Panc1 (cell line): ENCODE data around the gene FOCAD. TPM values are rescaled to one million over a fixed set of nuclear protein-coding genes. Genes with fewer than 3 reads are reported as not detected.

ENCODE experiments used
- ATAC-seq: fragments of 200-7000 bp; cut with Tn5 transposase; 2 replicates; pipeline ENCODE4 v1.9.1; 2020; ENCODE audit warnings: mild to moderate bottlenecking, moderate library complexity
- BruUV-seq: library from RNA; stranded (reverse); fragments of 400-500 nt; replicated peaks from 2 replicates; lab custom pipeline; 2021; lab: Mats Ljungman, UMichigan
- CTCF ChIA-PET: fragments of 300-600 bp; sonication (Branson Sonifier 250); formaldehyde crosslinking; loops from one replicate; lab custom pipeline; 2022; ENCODE audit warnings: antibody characterized with exemption; lab: Charles Lee
- POLR2A ChIA-PET: fragments of 300-600 bp; sonication (Branson Sonifier 250); formaldehyde crosslinking; loops from one replicate; lab custom pipeline; 2022; ENCODE audit warnings: antibody characterized with exemption; lab: Charles Lee
- DNase-seq: peaks from one replicate; pipeline ENCODE4 v3.0.0-alpha.2; 2010; ENCODE audit warnings: low read depth, low spot score
- H3K27ac ChIP-seq: 2 replicates; pipeline ENCODE4 v1.5.1; 2011; ENCODE audit warnings: mild to moderate bottlenecking, low read length, inconsistent platforms
- H3K27me3 ChIP-seq: fragments of 200-500 bp; sonication (Bioruptor generic); 2 replicates; pipeline ENCODE4 v1.6.0; 2014; ENCODE audit warnings: low read length, inconsistent platforms; ENCODE audit not compliant: control insufficient read depth, insufficient read depth
- H3K36me3 ChIP-seq: fragments of 200-500 bp; sonication (Bioruptor generic); 2 replicates; pipeline ENCODE4 v1.5.1; 2014; ENCODE audit warnings: inconsistent platforms, mild to moderate bottlenecking, low read length, moderate library complexity; ENCODE audit not compliant: control insufficient read depth, insufficient read depth
- H3K4me1 ChIP-seq: 2 replicates; pipeline ENCODE4 v1.5.1; 2011; ENCODE audit warnings: inconsistent platforms, mild to moderate bottlenecking, low read length, moderate library complexity; ENCODE audit not compliant: control insufficient read depth, insufficient read depth
- H3K4me3 ChIP-seq, 2 experiments: 2 replicates each; pipeline ENCODE4 v1.5.1; 2011 to 2012; ENCODE audit warnings: low read depth in 2 of 2, low read length in 2 of 2, mild to moderate bottlenecking in 2 of 2, inconsistent platforms in 1 of 2, moderate library complexity in 1 of 2
- H3K9me3 ChIP-seq: fragments of 200-500 bp; sonication (Bioruptor generic); 2 replicates; pipeline ENCODE4 v1.5.1; 2014; ENCODE audit warnings: low read depth, mild to moderate bottlenecking, inconsistent platforms, low read length, moderate library complexity; ENCODE audit not compliant: control insufficient read depth, insufficient read depth
- POLR2AphosphoS5 ChIP-seq: IDR thresholded peaks from 2 replicates; pipeline ENCODE4 v1.6.1; 2012; ENCODE audit warnings: mild to moderate bottlenecking, low read depth, low read length, moderate library complexity
- REST ChIP-seq, 2 experiments: IDR thresholded peaks; 2 replicates each; pipeline ENCODE4 v1.6.1; 2011 to 2012; ENCODE audit warnings: low read depth in 2 of 2, control low read depth in 1 of 2, low read length in 1 of 2, mild to moderate bottlenecking in 1 of 2, moderate library complexity in 1 of 2; ENCODE audit not compliant: insufficient read depth in 1 of 2
- SIN3A ChIP-seq: IDR thresholded peaks from 2 replicates; pipeline ENCODE4 v1.6.1; 2012; ENCODE audit warnings: low read depth, mild to moderate bottlenecking, low read length, moderate library complexity, borderline replicate concordance; ENCODE audit not compliant: insufficient read depth
- TCF7L2 ChIP-seq: IDR thresholded peaks from 2 replicates; pipeline ENCODE4 v1.6.1; 2011; ENCODE audit warnings: mild to moderate bottlenecking, low read depth, low read length, inconsistent platforms
- in situ Hi-C: cut with HindIII; loops from 2 replicates; pipeline ENCODE4 v1.10.0; 2016; ENCODE audit warnings: low sequenced_read_pairs, low pct_unique_long_range_greater_than_20kb
- intact Hi-C: fragments of 100-400 bp; cut with micrococcal nuclease; formaldehyde crosslinking; loops from one replicate; pipeline ENCODE4 v1.10.0; 2022; ENCODE audit not compliant: unreplicated experiment
- total RNA-seq: library from RNA; stranded (reverse); gene quantifications from one replicate; pipeline ENCODE4 v1.2.1, GENCODE V29; 2021; ENCODE audit not compliant: unreplicated experiment
- TF ChIP-seq, protein P1 (sequence below): fragments of 450-650 bp; IDR thresholded peaks from 2 replicates; pipeline ENCODE4 v1.5.1; 2017; ENCODE audit warnings: mild to moderate bottlenecking

The FOCAD gene
- total RNA-seq, 1 experiment from 2014 or later = 9.8 TPM

DNA sequence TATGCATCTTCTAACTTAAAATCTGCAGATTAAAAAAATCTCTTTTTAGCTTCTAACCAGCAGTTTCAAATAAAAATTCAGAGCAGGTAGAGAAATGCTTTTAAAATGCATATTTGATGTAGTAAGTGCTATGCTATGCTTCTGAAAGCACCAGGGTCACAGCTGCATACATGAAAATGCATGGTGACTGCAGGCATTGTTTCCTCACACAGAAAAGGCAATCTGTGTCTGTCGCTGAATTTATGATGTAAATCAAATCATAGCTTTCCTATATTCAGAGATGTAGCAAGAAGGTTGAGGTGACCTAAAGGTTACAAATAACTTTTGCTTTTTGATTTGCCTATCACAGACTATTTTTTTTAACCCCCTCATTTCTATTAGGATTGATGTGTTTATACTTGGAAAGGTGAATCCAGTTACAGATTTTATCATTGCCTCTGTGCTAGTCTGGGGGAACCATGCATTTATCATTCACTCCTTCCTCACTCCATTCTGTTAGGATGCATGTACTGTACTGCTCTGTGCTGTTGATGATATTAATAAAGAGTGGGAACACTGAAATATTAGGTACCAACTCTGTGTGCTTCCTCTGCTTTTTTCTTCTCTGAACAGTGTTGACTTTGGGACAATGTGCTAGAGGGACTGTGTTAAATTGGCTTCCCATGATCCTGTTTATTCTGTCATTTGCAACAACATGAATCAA, 65.6 kb downstream of the FOCAD start:
- intact Hi-C loops = no loop called here
- H3K27ac ChIP-seq = no peak overlapping the region
- no peaks in the 10 kb centered on the region for H3K4me1 ChIP-seq
- TF ChIP-seq, protein P1, sequence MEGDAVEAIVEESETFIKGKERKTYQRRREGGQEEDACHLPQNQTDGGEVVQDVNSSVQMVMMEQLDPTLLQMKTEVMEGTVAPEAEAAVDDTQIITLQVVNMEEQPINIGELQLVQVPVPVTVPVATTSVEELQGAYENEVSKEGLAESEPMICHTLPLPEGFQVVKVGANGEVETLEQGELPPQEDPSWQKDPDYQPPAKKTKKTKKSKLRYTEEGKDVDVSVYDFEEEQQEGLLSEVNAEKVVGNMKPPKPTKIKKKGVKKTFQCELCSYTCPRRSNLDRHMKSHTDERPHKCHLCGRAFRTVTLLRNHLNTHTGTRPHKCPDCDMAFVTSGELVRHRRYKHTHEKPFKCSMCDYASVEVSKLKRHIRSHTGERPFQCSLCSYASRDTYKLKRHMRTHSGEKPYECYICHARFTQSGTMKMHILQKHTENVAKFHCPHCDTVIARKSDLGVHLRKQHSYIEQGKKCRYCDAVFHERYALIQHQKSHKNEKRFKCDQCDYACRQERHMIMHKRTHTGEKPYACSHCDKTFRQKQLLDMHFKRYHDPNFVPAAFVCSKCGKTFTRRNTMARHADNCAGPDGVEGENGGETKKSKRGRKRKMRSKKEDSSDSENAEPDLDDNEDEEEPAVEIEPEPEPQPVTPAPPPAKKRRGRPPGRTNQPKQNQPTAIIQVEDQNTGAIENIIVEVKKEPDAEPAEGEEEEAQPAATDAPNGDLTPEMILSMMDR = no peak
- TF ChIP-seq SIN3A (no peak), TCF7L2 (no peak), POLR2AphosphoS5 (no peak), REST (IDR thresholded peaks at IDR 0.05; ENCODE audit: insufficient read depth in 1 of 2, low read depth in 2 of 2, low read length in 1 of 2) (no peak)
- no peak overlapping the region for H3K4me3 ChIP-seq
- BruUV-seq = no TSS peak
- H3K36me3 ChIP-seq = no peaks in the 10 kb centered on the region
- ATAC-seq = no peak
- in situ Hi-C loops = no loop called here
- no peaks in the 10 kb centered on the region for H3K27me3 ChIP-seq
- POLR2A ChIA-PET = no interaction called here
- no peaks in the 10 kb centered on the region for H3K9me3 ChIP-seq
- no peak for DNase-seq
- CTCF ChIA-PET = no interaction called here

- Histone ChIP-seq H3K4me1 (no peaks in the 10 kb centered on the region), H3K36me3 (no peaks in the 10 kb centered on the region), H3K4me3 (no peak overlapping the region), H3K27ac (no peak overlapping the region), H3K27me3 (no peaks in the 10 kb centered on the region), H3K9me3 (no peaks in the 10 kb centered on the region)
- TF ChIP-seq REST (IDR thresholded peaks at IDR 0.05; ENCODE audit: insufficient read depth in 1 of 2, low read depth in 2 of 2, low read length in 1 of 2) = no peak
- no peak for TF ChIP-seq SIN3A
- no peak for TF ChIP-seq POLR2AphosphoS5
- TF ChIP-seq, protein P1 = no peak
- no peak for TF ChIP-seq TCF7L2
- intact Hi-C loops = no loop called here
- CTCF ChIA-PET = no interaction called here
- POLR2A ChIA-PET = no interaction called here
- BruUV-seq = no TSS peak
- ATAC-seq (no peak), DNase-seq (no peak)
- in situ Hi-C loops = no loop called here
These were observed 69.7 kb downstream of the FOCAD start for GRCh38 chr9:20753761-20754160.
